PC-3 (cell line): ENCODE data around the gene PCDHGB3. TPM values are rescaled to one million over a fixed set of nuclear protein-coding genes. Genes with fewer than 3 reads are reported as not detected.
A peak's percentile ranks its signal among the peaks of the same experiment; 100 is the strongest.
"Not testable (repeated sequence)": the region's sequence is repeated elsewhere in the genome, so short reads cannot be mapped to it uniquely, and the experiment has no call there.

Experiments
- ATAC-seq: fragments of 200-7000 bp; cut with Tn5 transposase; 2 replicates; pipeline ENCODE4 v1.9.1; 2020; ENCODE audit warnings: mild to moderate bottlenecking, moderate library complexity
- BruUV-seq: library from RNA; stranded (reverse); fragments of 400-500 nt; replicated peaks from 2 replicates; lab custom pipeline; 2021; lab: Mats Ljungman, UMichigan
- CTCF ChIA-PET: fragments of 300-600 bp; sonication (Branson Sonifier 250); formaldehyde crosslinking; loops from one replicate; lab custom pipeline; 2022; ENCODE audit warnings: antibody characterized with exemption; lab: Charles Lee
- POLR2A ChIA-PET: fragments of 300-600 bp; sonication (Branson Sonifier 250); formaldehyde crosslinking; loops from one replicate; lab custom pipeline; 2022; ENCODE audit warnings: antibody characterized with exemption; ENCODE audit not compliant: unreplicated experiment; lab: Charles Lee
- DNase-seq: peaks from one replicate; pipeline ENCODE4 v3.0.0-alpha.2; 2015
- H2AFZ ChIP-seq: fragments of 300-600 bp; sonication (generic); 2 replicates; pipeline ENCODE4 v1.6.0; 2016; ENCODE audit warnings: antibody characterized with exemption, low read length
- H3F3A ChIP-seq: fragments of 300-600 bp; sonication (generic); one replicate; pipeline ENCODE4 v1.6.0; 2017; ENCODE audit warnings: antibody characterized with exemption, low read length, control low read depth, mild to moderate bottlenecking; ENCODE audit not compliant: unreplicated experiment
- H3K27ac ChIP-seq: fragments of 300-600 bp; sonication (generic); 2 replicates; pipeline ENCODE4 v1.5.1; 2016; ENCODE audit warnings: mild to moderate bottlenecking, low read length
- H3K27me3 ChIP-seq: fragments of 300-600 bp; sonication (generic); 2 replicates; pipeline ENCODE4 v1.6.1; 2016; ENCODE audit warnings: low read length, mixed read lengths
- H3K36me3 ChIP-seq: fragments of 300-600 bp; sonication (generic); 2 replicates; pipeline ENCODE4 v1.6.1; 2016; ENCODE audit warnings: low read depth, mixed run types, low read length, mixed read lengths
- H3K4me1 ChIP-seq: fragments of 300-600 bp; sonication (generic); 2 replicates; pipeline ENCODE4 v1.5.1; 2016; ENCODE audit warnings: low read length; ENCODE audit not compliant: insufficient read depth
- H3K4me2 ChIP-seq: fragments of 300-600 bp; sonication (generic); 2 replicates; pipeline ENCODE4 v1.6.0; 2016; ENCODE audit warnings: low read length
- H3K4me3 ChIP-seq: fragments of 300-600 bp; sonication (generic); 2 replicates; pipeline ENCODE4 v1.5.1; 2016; ENCODE audit warnings: mild to moderate bottlenecking, low read length, mixed read lengths
- H3K79me2 ChIP-seq: fragments of 300-600 bp; sonication (generic); 2 replicates; pipeline ENCODE4 v1.6.1; 2017; ENCODE audit warnings: low read length, mixed read lengths
- H3K9ac ChIP-seq: fragments of 300-600 bp; sonication (generic); 2 replicates; pipeline ENCODE4 v1.6.0; 2016; ENCODE audit warnings: mild to moderate bottlenecking, low read length
- H3K9me2 ChIP-seq: fragments of 300-600 bp; sonication (generic); replicated peaks from 2 replicates; pipeline ENCODE4 v1.6.1; 2016; ENCODE audit warnings: mixed run types, low read length, mixed read lengths
- H3K9me3 ChIP-seq: fragments of 300-600 bp; sonication (generic); 2 replicates; pipeline ENCODE4 v1.6.1; 2016; ENCODE audit warnings: low read length, mixed read lengths
- H4K20me1 ChIP-seq: fragments of 300-600 bp; sonication (generic); 2 replicates; pipeline ENCODE4 v1.6.1; 2016; ENCODE audit warnings: low read length, mixed read lengths
- intact Hi-C: fragments of 100-400 bp; cut with micrococcal nuclease; formaldehyde crosslinking; loops from 2 replicates; pipeline ENCODE4 v1.9.0; 2023
- total RNA-seq: library from RNA; depleted of rRNA; stranded (reverse); fragments of >200 nt; gene quantifications from 2 replicates; pipeline ENCODE4 v1.2.3, GENCODE V29; 2014
- TF ChIP-seq, protein P1 (sequence below): fragments of 300-600 bp; sonication (generic); conservative IDR thresholded peaks from 2 replicates; pipeline ENCODE4 v1.5.1; 2017; ENCODE audit warnings: antibody characterized with exemption, low read depth, mild to moderate bottlenecking, low read length

Gene PCDHGB3
- total RNA-seq, 1 experiment from 2014 or later: 1.3 TPM

DNA sequence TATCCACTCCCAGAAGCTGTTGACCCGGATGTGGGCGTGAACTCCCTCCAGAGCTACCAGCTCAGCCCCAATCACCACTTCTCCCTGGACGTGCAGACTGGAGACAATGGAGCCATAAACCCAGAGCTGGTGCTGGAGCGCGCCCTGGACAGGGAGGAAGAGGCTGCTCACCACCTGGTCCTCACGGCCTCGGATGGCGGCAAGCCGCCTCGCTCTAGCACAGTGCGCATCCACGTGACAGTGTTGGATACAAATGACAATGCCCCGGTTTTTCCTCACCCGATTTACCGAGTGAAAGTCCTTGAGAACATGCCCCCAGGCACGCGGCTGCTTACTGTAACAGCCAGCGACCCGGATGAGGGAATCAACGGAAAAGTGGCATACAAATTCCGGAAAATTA is 23.2 kb downstream of the PCDHGB3 start:
- CTCF ChIA-PET: no interaction called here
- Histone ChIP-seq H3K4me2 (no peak overlapping the region), H3K9ac (no peak overlapping the region), H3K27me3 (no peaks in the 10 kb centered on the region), H3K79me2 (no peaks in the 10 kb centered on the region), H3K9me3 (0 out of 2 replicates have a peak, but pooled peaks cover 6% of the 10 kb centered on the region), H4K20me1 (no peaks in the 10 kb centered on the region), H3K27ac (no peak overlapping the region), H3K36me3 (no peaks in the 10 kb centered on the region), H3F3A (no peaks in the 10 kb centered on the region), H2AFZ (no peak overlapping the region), H3K4me3 (no peak overlapping the region), H3K9me2 (no peaks in the 10 kb centered on the region), H3K4me1 (no peaks in the 10 kb centered on the region)
- TF ChIP-seq, protein P1, sequence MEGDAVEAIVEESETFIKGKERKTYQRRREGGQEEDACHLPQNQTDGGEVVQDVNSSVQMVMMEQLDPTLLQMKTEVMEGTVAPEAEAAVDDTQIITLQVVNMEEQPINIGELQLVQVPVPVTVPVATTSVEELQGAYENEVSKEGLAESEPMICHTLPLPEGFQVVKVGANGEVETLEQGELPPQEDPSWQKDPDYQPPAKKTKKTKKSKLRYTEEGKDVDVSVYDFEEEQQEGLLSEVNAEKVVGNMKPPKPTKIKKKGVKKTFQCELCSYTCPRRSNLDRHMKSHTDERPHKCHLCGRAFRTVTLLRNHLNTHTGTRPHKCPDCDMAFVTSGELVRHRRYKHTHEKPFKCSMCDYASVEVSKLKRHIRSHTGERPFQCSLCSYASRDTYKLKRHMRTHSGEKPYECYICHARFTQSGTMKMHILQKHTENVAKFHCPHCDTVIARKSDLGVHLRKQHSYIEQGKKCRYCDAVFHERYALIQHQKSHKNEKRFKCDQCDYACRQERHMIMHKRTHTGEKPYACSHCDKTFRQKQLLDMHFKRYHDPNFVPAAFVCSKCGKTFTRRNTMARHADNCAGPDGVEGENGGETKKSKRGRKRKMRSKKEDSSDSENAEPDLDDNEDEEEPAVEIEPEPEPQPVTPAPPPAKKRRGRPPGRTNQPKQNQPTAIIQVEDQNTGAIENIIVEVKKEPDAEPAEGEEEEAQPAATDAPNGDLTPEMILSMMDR: no peak
- DNase-seq: no peak
- ATAC-seq: no peak
- intact Hi-C loops: no loop called here
- BruUV-seq: no TSS peak
- POLR2A ChIA-PET: no interaction called here

DNA sequence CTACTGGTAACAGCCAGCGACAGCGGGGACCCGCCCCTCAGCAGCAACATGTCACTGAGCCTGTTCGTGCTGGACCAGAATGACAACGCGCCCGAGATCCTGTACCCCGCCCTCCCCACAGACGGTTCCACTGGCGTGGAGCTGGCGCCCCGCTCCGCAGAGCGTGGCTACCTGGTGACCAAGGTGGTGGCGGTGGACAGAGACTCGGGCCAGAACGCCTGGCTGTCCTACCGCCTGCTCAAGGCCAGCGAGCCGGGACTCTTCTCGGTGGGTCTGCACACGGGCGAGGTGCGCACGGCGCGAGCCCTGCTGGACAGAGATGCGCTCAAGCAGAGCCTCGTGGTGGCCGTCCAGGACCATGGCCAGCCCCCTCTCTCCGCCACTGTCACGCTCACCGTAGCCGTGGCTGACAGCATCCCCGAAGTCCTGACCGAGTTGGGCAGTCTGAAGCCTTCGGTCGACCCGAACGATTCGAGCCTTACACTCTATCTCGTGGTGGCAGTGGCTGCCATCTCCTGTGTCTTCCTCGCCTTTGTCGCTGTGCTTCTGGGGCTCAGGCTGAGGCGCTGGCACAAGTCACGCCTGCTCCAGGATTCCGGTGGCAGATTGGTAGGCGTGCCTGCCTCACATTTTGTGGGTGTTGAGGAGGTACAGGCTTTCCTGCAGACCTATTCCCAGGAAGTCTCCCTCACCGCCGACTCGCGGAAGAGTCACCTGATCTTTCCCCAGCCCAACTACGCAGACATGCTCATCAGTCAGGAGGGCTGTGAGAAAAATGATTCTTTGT is 24.6 kb downstream of the PCDHGB3 start:
- H3K4me3 ChIP-seq, H3K27me3 ChIP-seq, H3K4me1 ChIP-seq, DNase-seq, H3K9me2 ChIP-seq, ATAC-seq, H3K9ac ChIP-seq, H3F3A ChIP-seq, H3K4me2 ChIP-seq, CTCF ChIA-PET, H3K36me3 ChIP-seq, H2AFZ ChIP-seq, H3K9me3 ChIP-seq, BruUV-seq, H3K79me2 ChIP-seq, H3K27ac ChIP-seq, H4K20me1 ChIP-seq, POLR2A ChIA-PET: not testable (repeated sequence)
- intact Hi-C loops: loop anchor here (5.0 kb wide), 1 partner anchor 113 kb away; no protein-coding TSS in a partner anchor

DNA sequence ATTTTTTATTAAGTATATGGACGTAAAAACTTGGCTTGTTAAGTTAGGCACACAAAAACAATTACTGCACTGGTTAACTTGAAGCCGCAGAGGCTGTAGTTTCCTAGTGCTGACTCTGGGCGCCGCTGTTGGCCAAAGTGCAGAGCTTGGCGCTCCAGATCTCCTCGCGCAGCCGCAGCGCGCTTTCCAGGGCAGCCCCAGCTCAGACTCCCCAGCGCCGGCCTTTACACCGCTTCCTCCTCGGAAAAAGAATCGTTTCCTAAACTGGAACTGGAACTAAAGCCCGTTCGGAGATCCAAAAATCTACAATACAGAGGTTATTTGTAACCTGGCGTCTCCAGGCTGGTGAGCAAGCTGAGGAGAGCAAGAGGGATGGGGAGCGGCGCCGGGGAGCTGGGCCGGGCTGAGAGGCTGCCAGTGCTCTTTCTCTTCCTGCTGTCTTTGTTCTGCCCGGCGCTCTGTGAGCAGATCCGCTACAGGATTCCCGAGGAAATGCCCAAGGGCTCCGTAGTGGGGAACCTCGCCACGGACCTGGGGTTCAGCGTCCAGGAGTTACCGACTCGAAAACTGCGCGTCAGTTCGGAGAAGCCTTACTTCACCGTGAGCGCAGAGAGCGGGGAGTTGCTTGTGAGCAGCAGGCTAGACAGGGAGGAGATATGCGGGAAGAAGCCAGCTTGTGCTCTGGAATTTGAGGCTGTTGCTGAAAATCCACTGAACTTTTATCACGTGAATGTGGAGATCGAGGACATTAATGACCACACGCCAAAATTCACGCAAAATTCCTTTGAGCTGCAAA is 27.9 kb downstream of the PCDHGB3 start, which contains the start of gene PCDHGB5:
Gene PCDHGB5, plus strand, starts transcription at position 192 of the 796 bp plus-strand sequence. Its CDS starts 181 bp downstream, at position 373.
- H4K20me1 ChIP-seq, H3K4me1 ChIP-seq, H3K36me3 ChIP-seq, H3K79me2 ChIP-seq, H3K27ac ChIP-seq, H3K9me3 ChIP-seq, H3F3A ChIP-seq, H3K27me3 ChIP-seq, H3K9me2 ChIP-seq: not testable (repeated sequence)
- ATAC-seq (peak; percentile 98), DNase-seq (peak; percentile 68)
- intact Hi-C loops: loop anchor here (1.0 to 5.0 kb wide), 5 partner anchors 33 to 166 kb away; partner anchors contain the start of gene PCDHGA5
- Histone ChIP-seq H3K9ac (peak within 1 kb of the TSS; percentile 59), H3K4me3 (peak within 1 kb of the TSS; percentile 64), H2AFZ (peak within 1 kb of the TSS; percentile 73; the same call in 1 of the 2 replicates), H3K4me2 (peak within 1 kb of the TSS; percentile 70)
- ChIA-PET CTCF (interaction anchor here (0.6 to 2.4 kb wide), 5 partner anchors 19 to 163 kb away, joined by 3 to 8 read pairs (median 4); partner anchors contain the start of gene PCDHGA5), POLR2A (interaction anchor here (0.7 kb wide), 1 partner anchor 166 kb away, joined by 5 read pairs; no protein-coding TSS in a partner anchor)
- BruUV-seq: TSS peak; percentile 66
- TF ChIP-seq, protein P1: peak; percentile 65
